HuH-7 (cell line): ENCODE measurements around the gene HECA.
A peak's percentile ranks its signal among the peaks of the same experiment; 100 is the strongest.
"Not testable (repeated sequence)": the region's sequence is repeated elsewhere in the genome, so short reads cannot be mapped to it uniquely, and the experiment has no call there.

ENCODE experiments used
- DNase-seq: peaks from one replicate; pipeline ENCODE4 v3.0.0; 2011; ENCODE audit warnings: low spot score

The HECA gene

GRCh38 chr6:139135578-139136545 is 982 bp downstream of the HECA start:
- peak; percentile 45 for DNase-seq

- DNase-seq, result no peak
These were observed 2.8 kb downstream of the HECA start for GRCh38 chr6:139137706-139138105.

- DNase-seq, result not testable (repeated sequence)
These were observed 6.0 kb downstream of the HECA start for GRCh38 chr6:139140854-139141253.

GRCh38 chr6:139142262-139142661 is 7.4 kb downstream of the HECA start:
- DNase-seq, result no peak

GRCh38 chr6:139143111-139143510 is 8.2 kb downstream of the HECA start:
- DNase-seq, result no peak

- DNase-seq, result no peak
These were observed 9.7 kb downstream of the HECA start for GRCh38 chr6:139144490-139145085.

GRCh38 chr6:139145661-139146060 is 10.8 kb downstream of the HECA start:
- DNase-seq, result no peak

- no peak for DNase-seq
These were observed 11.4 kb downstream of the HECA start for GRCh38 chr6:139146317-139146726.

GRCh38 chr6:139147628-139148027 is 12.7 kb downstream of the HECA start:
- no peak for DNase-seq

- DNase-seq, result peak; percentile 32
These were observed 13.8 kb downstream of the HECA start for GRCh38 chr6:139148557-139149235.

GRCh38 chr6:139149383-139149782 is 14.5 kb downstream of the HECA start:
- DNase-seq, result no peak

- no peak for DNase-seq
These were observed 16.0 kb downstream of the HECA start for GRCh38 chr6:139150920-139151319.

GRCh38 chr6:139151425-139152087 is 16.7 kb downstream of the HECA start:
- DNase-seq, result no peak

GRCh38 chr6:139152088-139152891 is 17.4 kb downstream of the HECA start:
- DNase-seq, result no peak

GRCh38 chr6:139152892-139153271 is 18.0 kb downstream of the HECA start:
- DNase-seq, result no peak

GRCh38 chr6:139153855-139154254 is 19.0 kb downstream of the HECA start:
- no peak for DNase-seq

GRCh38 chr6:139154881-139155547 is 20.1 kb downstream of the HECA start:
- no peak for DNase-seq

- no peak for DNase-seq
These were observed 21.2 kb downstream of the HECA start for GRCh38 chr6:139156102-139156501.

- no peak for DNase-seq
These were observed 21.7 kb downstream of the HECA start for GRCh38 chr6:139156551-139156950.

- DNase-seq, result not testable (repeated sequence)
These were observed 22.2 kb downstream of the HECA start for GRCh38 chr6:139157086-139157485.

GRCh38 chr6:139159016-139159415 is 24.1 kb downstream of the HECA start:
- no peak for DNase-seq
